ENCODE measurements around the gene LUZP2.
"Not testable (repeated sequence)": the region's sequence is repeated elsewhere in the genome, so short reads cannot be mapped to it uniquely, and the experiment has no call there.

The LUZP2 gene

GRCh38 chr11:24872186-24872585 is 375.3 kb downstream of the LUZP2 start:
- no peak overlapping the region for H3K4me3 ChIP-seq (ENCODE audit: control insufficient read depth, low read depth, low read length)
- TF ChIP-seq CTCF (IDR thresholded peaks at IDR 0.05; ENCODE audit: control insufficient read depth, insufficient read depth, low read depth, low read length, missing control alignments) = no peak
- DNase-seq (ENCODE audit: low read depth) = no peak

GRCh38 chr11:24872651-24873311 is 375.9 kb downstream of the LUZP2 start:
- no peak for TF ChIP-seq CTCF (IDR thresholded peaks at IDR 0.05; ENCODE audit: control insufficient read depth, insufficient read depth, low read depth, low read length, missing control alignments)

GRCh38 chr11:24880962-24881361 is 384.1 kb downstream of the LUZP2 start:
- no peak for TF ChIP-seq CTCF (IDR thresholded peaks at IDR 0.05; ENCODE audit: control insufficient read depth, insufficient read depth, low read depth, low read length, missing control alignments)
- no peak overlapping the region for H3K4me3 ChIP-seq (ENCODE audit: control insufficient read depth, low read depth, low read length)
- DNase-seq (ENCODE audit: low read depth) = no peak

More at GRCh38 chr11:24872651-24873311, 375.9 kb downstream of the LUZP2 start:
- H3K4me3 ChIP-seq (ENCODE audit: control insufficient read depth, low read depth, low read length) = no peak overlapping the region
- DNase-seq (ENCODE audit: low read depth) = no peak

- no peak for DNase-seq (ENCODE audit: low read depth)
- H3K4me3 ChIP-seq (ENCODE audit: control insufficient read depth, low read depth, low read length) = no peak overlapping the region
- no peak for TF ChIP-seq CTCF (IDR thresholded peaks at IDR 0.05; ENCODE audit: control insufficient read depth, insufficient read depth, low read depth, low read length, missing control alignments)
Observed at GRCh38 chr11:24885580-24886173, 388.8 kb downstream of the LUZP2 start.

- no peak overlapping the region for H3K4me3 ChIP-seq (ENCODE audit: control insufficient read depth, low read depth, low read length)
- no peak for TF ChIP-seq CTCF (IDR thresholded peaks at IDR 0.05; ENCODE audit: control insufficient read depth, insufficient read depth, low read depth, low read length, missing control alignments)
- no peak for DNase-seq (ENCODE audit: low read depth)
Observed at GRCh38 chr11:24886880-24887619, 390.2 kb downstream of the LUZP2 start.

- no peak overlapping the region for H3K4me3 ChIP-seq (ENCODE audit: control insufficient read depth, low read depth, low read length)
- no peak for DNase-seq (ENCODE audit: low read depth)
- no peak for TF ChIP-seq CTCF (IDR thresholded peaks at IDR 0.05; ENCODE audit: control insufficient read depth, insufficient read depth, low read depth, low read length, missing control alignments)
Observed at GRCh38 chr11:24890426-24890825, 393.6 kb downstream of the LUZP2 start.

GRCh38 chr11:24891845-24892492 is 395.1 kb downstream of the LUZP2 start:
- DNase-seq (ENCODE audit: low read depth) = not testable (repeated sequence)

More at GRCh38 chr11:24891845-24892492, 395.1 kb downstream of the LUZP2 start:
- not testable (repeated sequence) for H3K4me3 ChIP-seq (ENCODE audit: control insufficient read depth, low read depth, low read length)

Data from AG09309 (cell line).